Uterus (tissue), 4 donors: ENCODE measurements around the gene DYTN. TPM values are rescaled to one million over a fixed set of nuclear protein-coding genes. Genes with fewer than 3 reads are reported as not detected.
"Not testable (repeated sequence)": the region's sequence is repeated elsewhere in the genome, so short reads cannot be mapped to it uniquely, and the experiment has no call there.

ENCODE experiments used
- DNase-seq, 2 donors: peaks; one replicate each; pipeline ENCODE4 v3.0.0-alpha.2; 2019 to 2020
- H3K27ac ChIP-seq, 2 donors: fragments of 200-600 bp; sonication (generic); 1 replicate in 1 of 2; 2 replicates in 1 of 2; pipeline ENCODE4 v1.5.1; 2016 to 2018
- H3K27me3 ChIP-seq, 2 donors: fragments of 200-600 bp; sonication (generic); one replicate each; pipeline ENCODE4 v1.5.1; 2018 to 2019; ENCODE audit warnings: control low read depth in 1 of 2
- H3K36me3 ChIP-seq, 2 donors: fragments of 200-600 bp; sonication (generic); one replicate each; pipeline ENCODE4 v1.5.1; 2019; ENCODE audit warnings: control low read depth in 1 of 2
- H3K4me1 ChIP-seq, 2 donors: fragments of 200-600 bp; sonication (generic); one replicate each; pipeline ENCODE4 v1.5.1; 2018 to 2019; ENCODE audit warnings: control low read depth in 1 of 2
- H3K4me3 ChIP-seq, 2 donors: fragments of 200-600 bp; sonication (generic); 1 replicate in 1 of 2; 2 replicates in 1 of 2; pipeline ENCODE4 v1.5.1; 2018 to 2019; ENCODE audit warnings: mild to moderate bottlenecking in 1 of 2
- H3K9me3 ChIP-seq, 2 donors: fragments of 200-600 bp; sonication (generic); one replicate each; pipeline ENCODE4 v1.5.1; 2019; ENCODE audit warnings: control low read depth in 1 of 2
- POLR2A ChIP-seq, 2 donors: fragments of 450-650 bp; IDR thresholded peaks; one replicate each; pipeline ENCODE4 v1.6.1; 2016; ENCODE audit warnings: antibody characterized with exemption in 2 of 2, mild to moderate bottlenecking in 1 of 2, moderate library complexity in 1 of 2
- intact Hi-C: fragments of 100-400 bp; cut with DNase I; formaldehyde crosslinking; loops from one replicate; pipeline ENCODE4 v1.15.1; 2023; ENCODE audit warnings: low total_unique reads
- total RNA-seq, 4 donors: library from RNA; depleted of rRNA in 3 of 4; stranded (reverse); fragments of >200 nt in 3 of 4; gene quantifications; one replicate each; pipeline versions ENCODE4 v1.1.0 to v1.2.4, GENCODE V29; 2014 to 2023
- TF ChIP-seq, protein P1 (sequence below), 4 experiments: fragments of 200-600 bp in 2 of 4; fragments of 450-650 bp in 2 of 4; sonication (generic) in 2 of 4; IDR thresholded peaks; one replicate each; pipeline ENCODE4 v1.5.1; 2016 to 2019; ENCODE audit warnings: antibody characterized with exemption in 4 of 4, mild to moderate bottlenecking in 2 of 4, moderate library complexity in 1 of 4
- donor health status: DM: yes; HTN: yes; CAD: no.

Gene DYTN
- total RNA-seq, 4 donors from 2014 or later: not detected

DNA sequence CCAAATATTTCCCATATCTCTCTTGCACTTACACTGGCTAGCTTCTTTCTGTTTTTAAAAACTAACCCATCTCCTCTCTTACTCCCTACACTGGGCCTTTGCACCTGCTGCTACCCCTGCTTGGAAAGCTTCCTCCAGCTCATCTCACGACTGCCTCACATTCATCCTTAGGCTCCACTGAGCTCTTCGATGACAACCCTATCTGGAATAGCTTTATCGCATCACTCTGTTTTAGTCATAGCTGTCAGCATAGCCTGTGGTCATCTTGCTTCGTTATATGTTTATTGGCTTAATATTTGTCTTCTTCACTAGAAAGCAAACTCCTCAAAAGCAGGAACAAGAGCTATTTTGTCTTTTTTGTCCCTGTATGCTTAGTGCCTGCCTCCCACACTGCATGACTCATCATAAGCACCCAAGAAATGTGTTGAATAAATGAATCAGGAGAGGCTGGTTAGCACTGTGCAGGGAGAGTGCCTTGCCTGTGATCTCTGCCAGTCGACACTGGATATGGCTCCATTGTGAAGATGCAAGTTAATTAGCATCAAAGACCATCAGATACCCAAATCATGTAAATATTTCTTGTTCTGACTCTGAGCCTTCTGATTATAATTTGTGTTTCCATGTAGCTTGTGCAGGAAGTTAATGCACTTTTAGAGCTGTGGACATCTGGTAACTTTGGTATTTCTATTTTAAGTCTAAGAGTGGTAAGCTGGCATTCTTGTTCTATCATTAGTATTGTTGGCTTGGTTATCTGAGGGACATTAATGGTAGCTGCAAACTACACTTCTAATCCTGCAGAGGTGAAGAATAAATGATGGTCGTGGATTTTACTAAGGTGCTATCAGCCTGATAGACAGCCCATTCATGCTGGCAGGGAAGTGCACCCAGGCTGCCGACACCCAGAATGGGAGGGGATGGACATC, 10.3 kb upstream of the DYTN start:
- TF ChIP-seq, protein P1, sequence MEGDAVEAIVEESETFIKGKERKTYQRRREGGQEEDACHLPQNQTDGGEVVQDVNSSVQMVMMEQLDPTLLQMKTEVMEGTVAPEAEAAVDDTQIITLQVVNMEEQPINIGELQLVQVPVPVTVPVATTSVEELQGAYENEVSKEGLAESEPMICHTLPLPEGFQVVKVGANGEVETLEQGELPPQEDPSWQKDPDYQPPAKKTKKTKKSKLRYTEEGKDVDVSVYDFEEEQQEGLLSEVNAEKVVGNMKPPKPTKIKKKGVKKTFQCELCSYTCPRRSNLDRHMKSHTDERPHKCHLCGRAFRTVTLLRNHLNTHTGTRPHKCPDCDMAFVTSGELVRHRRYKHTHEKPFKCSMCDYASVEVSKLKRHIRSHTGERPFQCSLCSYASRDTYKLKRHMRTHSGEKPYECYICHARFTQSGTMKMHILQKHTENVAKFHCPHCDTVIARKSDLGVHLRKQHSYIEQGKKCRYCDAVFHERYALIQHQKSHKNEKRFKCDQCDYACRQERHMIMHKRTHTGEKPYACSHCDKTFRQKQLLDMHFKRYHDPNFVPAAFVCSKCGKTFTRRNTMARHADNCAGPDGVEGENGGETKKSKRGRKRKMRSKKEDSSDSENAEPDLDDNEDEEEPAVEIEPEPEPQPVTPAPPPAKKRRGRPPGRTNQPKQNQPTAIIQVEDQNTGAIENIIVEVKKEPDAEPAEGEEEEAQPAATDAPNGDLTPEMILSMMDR (IDR thresholded peaks at IDR 0.05): no peak
- no peak for TF ChIP-seq POLR2A (IDR thresholded peaks at IDR 0.05)
- H3K36me3 ChIP-seq: no peaks in the 10 kb centered on the region
- no peak overlapping the region for H3K4me3 ChIP-seq
- intact Hi-C loops: no loop called here
- H3K27me3 ChIP-seq: no peaks in the 10 kb centered on the region
- no peak for DNase-seq
- no peaks in the 10 kb centered on the region for H3K9me3 ChIP-seq
- H3K4me1 ChIP-seq: no peaks in the 10 kb centered on the region
- H3K27ac ChIP-seq: no peak overlapping the region

DNA sequence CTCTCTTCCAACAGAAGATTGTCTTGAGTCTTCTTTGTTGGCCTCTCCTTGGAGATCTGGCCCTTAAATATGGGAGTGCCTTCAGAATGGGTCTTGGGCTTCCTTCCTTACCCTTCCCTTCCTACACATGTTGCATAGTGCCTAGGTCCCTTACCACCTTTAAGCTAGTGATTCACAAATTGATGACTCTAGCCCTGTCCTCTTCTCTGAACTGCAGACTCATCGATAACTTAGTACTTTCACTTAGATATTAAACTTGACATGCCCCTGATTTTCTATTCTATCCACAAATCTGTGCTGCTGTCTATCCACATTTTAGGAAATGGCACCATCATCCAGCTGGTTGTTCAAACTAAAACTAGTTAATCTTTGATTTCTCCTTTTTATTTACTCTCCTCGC, 9.1 kb upstream of the DYTN start:
- no peak overlapping the region for H3K27ac ChIP-seq

GRCh38 chr2:206723288-206723687, 5.1 kb upstream of the DYTN start:
- Histone ChIP-seq H3K9me3 (no peaks in the 10 kb centered on the region), H3K27me3 (no peaks in the 10 kb centered on the region), H3K4me1 (no peaks in the 10 kb centered on the region), H3K27ac (no peak overlapping the region), H3K4me3 (no peak overlapping the region), H3K36me3 (no peaks in the 10 kb centered on the region)
- TF ChIP-seq, protein P1 (IDR thresholded peaks at IDR 0.05): no peak
- no peak for TF ChIP-seq POLR2A (IDR thresholded peaks at IDR 0.05)
- no peak for DNase-seq
- intact Hi-C loops: no loop called here

More for the DNA sequence above, 9.1 kb upstream of the DYTN start:
- Histone ChIP-seq H3K9me3 (no peaks in the 10 kb centered on the region), H3K4me1 (no peaks in the 10 kb centered on the region), H3K36me3 (no peaks in the 10 kb centered on the region), H3K4me3 (no peak overlapping the region), H3K27me3 (no peaks in the 10 kb centered on the region)
- DNase-seq: no peak
- no peak for TF ChIP-seq POLR2A (IDR thresholded peaks at IDR 0.05)
- TF ChIP-seq, protein P1 (IDR thresholded peaks at IDR 0.05): no peak
- intact Hi-C loops: no loop called here

- H3K4me3 ChIP-seq: no peak overlapping the region
- no peaks in the 10 kb centered on the region for H3K4me1 ChIP-seq
- intact Hi-C loops: no loop called here
- TF ChIP-seq POLR2A (IDR thresholded peaks at IDR 0.05): no peak
- TF ChIP-seq, protein P1 (IDR thresholded peaks at IDR 0.05): no peak
- H3K9me3 ChIP-seq: no peaks in the 10 kb centered on the region
- no peak for DNase-seq
- no peaks in the 10 kb centered on the region for H3K27me3 ChIP-seq
- no peaks in the 10 kb centered on the region for H3K36me3 ChIP-seq
- H3K27ac ChIP-seq: no peak overlapping the region
These were observed 3.2 kb upstream of the DYTN start for GRCh38 chr2:206721256-206721920.

GRCh38 chr2:206716623-206717022, 1.6 kb downstream of the DYTN start:
- no peak for DNase-seq
- H3K9me3 ChIP-seq: no peaks in the 10 kb centered on the region
- H3K36me3 ChIP-seq: no peaks in the 10 kb centered on the region
- TF ChIP-seq, protein P1 (IDR thresholded peaks at IDR 0.05): no peak
- no peak for TF ChIP-seq POLR2A (IDR thresholded peaks at IDR 0.05)
- no peak overlapping the region for H3K4me3 ChIP-seq
- no peak overlapping the region for H3K27ac ChIP-seq
- intact Hi-C loops: no loop called here
- no peaks in the 10 kb centered on the region for H3K27me3 ChIP-seq
- H3K4me1 ChIP-seq: no peaks in the 10 kb centered on the region

- H3K27me3 ChIP-seq, H3K4me3 ChIP-seq, DNase-seq, H3K27ac ChIP-seq, H3K4me1 ChIP-seq, H3K36me3 ChIP-seq, intact Hi-C loops, H3K9me3 ChIP-seq: not testable (repeated sequence)
These were observed 3.0 kb downstream of the DYTN start for GRCh38 chr2:206715183-206715582.
